Measurements from ENCODE around the gene RAP1GAP. TPM values are rescaled to one million over a fixed set of nuclear protein-coding genes. Genes with fewer than 3 reads are reported as not detected.

The RAP1GAP gene
- total and polyA plus RNA-seq, 2 of the 13 experiments (the other 11 are each of a cell fraction or from before 2014, with no cell fraction given) = 11.9 to 37.5 TPM

DNA sequence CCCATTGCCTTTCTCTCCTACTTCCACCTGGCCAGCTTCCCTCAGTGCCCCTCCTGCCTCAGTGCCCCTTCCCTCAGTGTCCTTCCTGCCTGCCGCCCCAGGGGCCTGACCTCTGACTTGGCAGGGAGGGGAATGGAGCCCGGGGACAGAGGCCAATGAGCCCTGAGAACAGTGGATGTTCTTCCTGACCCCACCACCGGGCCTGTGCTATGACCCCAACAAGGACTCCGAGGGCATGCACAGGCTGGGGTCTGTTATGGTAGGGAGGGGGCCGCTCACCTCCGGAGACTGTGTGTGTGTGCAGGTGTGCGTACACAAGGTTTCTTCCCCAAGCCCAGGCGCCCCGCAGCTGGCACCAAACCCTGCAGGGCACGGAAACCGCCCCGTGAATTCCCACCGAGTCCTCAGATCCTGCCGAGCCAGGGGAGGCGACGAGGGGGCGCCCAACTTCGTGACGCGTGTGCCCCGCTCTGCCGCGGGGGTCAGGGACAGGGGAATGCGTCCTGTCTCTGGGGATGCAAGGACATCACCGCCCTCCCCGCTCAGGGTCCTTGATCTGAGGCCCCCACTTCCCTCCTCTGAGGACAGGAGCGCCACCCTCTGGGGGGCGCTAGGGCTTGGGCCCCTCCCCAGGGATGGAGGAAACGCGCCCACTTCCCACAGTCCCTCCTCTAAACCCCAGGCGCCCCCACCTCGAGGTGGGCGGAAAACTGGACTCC is 766 bp downstream of the RAP1GAP start (continued):
- TF ChIP-seq, protein P1, sequence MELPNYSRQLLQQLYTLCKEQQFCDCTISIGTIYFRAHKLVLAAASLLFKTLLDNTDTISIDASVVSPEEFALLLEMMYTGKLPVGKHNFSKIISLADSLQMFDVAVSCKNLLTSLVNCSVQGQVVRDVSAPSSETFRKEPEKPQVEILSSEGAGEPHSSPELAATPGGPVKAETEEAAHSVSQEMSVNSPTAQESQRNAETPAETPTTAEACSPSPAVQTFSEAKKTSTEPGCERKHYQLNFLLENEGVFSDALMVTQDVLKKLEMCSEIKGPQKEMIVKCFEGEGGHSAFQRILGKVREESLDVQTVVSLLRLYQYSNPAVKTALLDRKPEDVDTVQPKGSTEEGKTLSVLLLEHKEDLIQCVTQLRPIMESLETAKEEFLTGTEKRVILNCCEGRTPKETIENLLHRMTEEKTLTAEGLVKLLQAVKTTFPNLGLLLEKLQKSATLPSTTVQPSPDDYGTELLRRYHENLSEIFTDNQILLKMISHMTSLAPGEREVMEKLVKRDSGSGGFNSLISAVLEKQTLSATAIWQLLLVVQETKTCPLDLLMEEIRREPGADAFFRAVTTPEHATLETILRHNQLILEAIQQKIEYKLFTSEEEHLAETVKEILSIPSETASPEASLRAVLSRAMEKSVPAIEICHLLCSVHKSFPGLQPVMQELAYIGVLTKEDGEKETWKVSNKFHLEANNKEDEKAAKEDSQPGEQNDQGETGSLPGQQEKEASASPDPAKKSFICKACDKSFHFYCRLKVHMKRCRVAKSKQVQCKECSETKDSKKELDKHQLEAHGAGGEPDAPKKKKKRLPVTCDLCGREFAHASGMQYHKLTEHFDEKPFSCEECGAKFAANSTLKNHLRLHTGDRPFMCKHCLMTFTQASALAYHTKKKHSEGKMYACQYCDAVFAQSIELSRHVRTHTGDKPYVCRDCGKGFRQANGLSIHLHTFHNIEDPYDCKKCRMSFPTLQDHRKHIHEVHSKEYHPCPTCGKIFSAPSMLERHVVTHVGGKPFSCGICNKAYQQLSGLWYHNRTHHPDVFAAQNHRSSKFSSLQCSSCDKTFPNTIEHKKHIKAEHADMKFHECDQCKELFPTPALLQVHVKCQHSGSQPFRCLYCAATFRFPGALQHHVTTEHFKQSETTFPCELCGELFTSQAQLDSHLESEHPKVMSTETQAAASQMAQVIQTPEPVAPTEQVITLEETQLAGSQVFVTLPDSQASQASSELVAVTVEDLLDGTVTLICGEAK (IDR thresholded peaks at IDR 0.05) = no peak
- TF ChIP-seq, protein P1 (CRISPR knock-in tag; IDR thresholded peaks at IDR 0.05) = no peak
- TF ChIP-seq PCBP2 (optimal IDR thresholded peaks at IDR 0.05; ENCODE audit: low read depth, low read length, poor library complexity, severe bottlenecking) (no peak), CREB1 (IDR thresholded peaks at IDR 0.05) (peak; percentile 37; the same call in 1 of the 2 replicates), CREB1 (CRISPR knock-in tag; IDR thresholded peaks at IDR 0.05) (no peak), ZNF441 (CRISPR knock-in tag; IDR thresholded peaks at IDR 0.05; ENCODE audit: borderline replicate concordance) (0 out of 2 replicates have a peak, but pooled peaks have one; percentile 23), HNRNPL (IDR thresholded peaks at IDR 0.05; ENCODE audit: low read depth, low read length) (peak; percentile 90), RARA (CRISPR knock-in tag; IDR thresholded peaks at IDR 0.05) (peak; percentile 49; the same call in 1 of the 2 replicates), KLF12 (CRISPR knock-in tag; IDR thresholded peaks at IDR 0.05; ENCODE audit: borderline replicate concordance) (no peak), KDM4B (CRISPR knock-in tag; IDR thresholded peaks at IDR 0.05) (peak; percentile 21; the same call in 1 of the 2 replicates), ZNF747 (CRISPR knock-in tag; IDR thresholded peaks at IDR 0.05; ENCODE audit: borderline replicate concordance) (0 out of 2 replicates have a peak, but pooled peaks have one; percentile 54), ZNF451 (CRISPR knock-in tag; IDR thresholded peaks at IDR 0.05) (0 out of 2 replicates have a peak, but pooled peaks have one; percentile 56), MXD4 (CRISPR knock-in tag; IDR thresholded peaks at IDR 0.05) (0 out of 2 replicates have a peak, but pooled peaks have one; percentile 14), ZSCAN29 (CRISPR knock-in tag; conservative IDR thresholded peaks at IDR 0.05) (peak; percentile 2; the same call in 1 of the 2 replicates), TBL1XR1 (IDR thresholded peaks at IDR 0.05; ENCODE audit: borderline replicate concordance, low read length, partially characterized antibody) (no peak), ZNF687 (CRISPR knock-in tag; IDR thresholded peaks at IDR 0.05) (peak; percentile 49), ZNF468 (CRISPR knock-in tag; IDR thresholded peaks at IDR 0.05) (no peak)

Measured in HepG2 (cell line).